K562 (cell line): ENCODE measurements around the gene SLC1A5. TPM values are rescaled to one million over a fixed set of nuclear protein-coding genes. Genes with fewer than 3 reads are reported as not detected.

Experiments used
- ESRRB ChIP-seq: fragments of 250-450 bp; sonication (Bioruptor Pico); IDR thresholded peaks from 2 replicates; pipeline ENCODE4 v1.5.0; 2020; ENCODE audit warnings: mild to moderate bottlenecking, moderate library complexity, borderline replicate concordance
- EWSR1 ChIP-seq: fragments of 450-650 bp; IDR thresholded peaks from 2 replicates; pipeline ENCODE4 v1.6.1; 2018; ENCODE audit warnings: borderline replicate concordance, mild to moderate bottlenecking, low read depth, moderate library complexity; ENCODE audit not compliant: partially characterized antibody
- JUN ChIP-seq, 2 experiments: sonication (generic) in 1 of 2; formaldehyde crosslinking in 1 of 2; IDR thresholded peaks; 2 replicates each; pipeline versions ENCODE4 v1.6.1 to v1.8.0; 2012 to 2022; ENCODE audit warnings: borderline replicate concordance in 2 of 2, mild to moderate bottlenecking in 2 of 2, improper control_type of control experiment in 1 of 2, low read depth in 1 of 2, low read length in 1 of 2, missing genetic modification reagents in 1 of 2
- MAZ ChIP-seq, 2 experiments: fragments of 450-650 bp in 1 of 2; sonication (generic) in 1 of 2; formaldehyde crosslinking; IDR thresholded peaks in 1 of 2; conservative IDR thresholded peaks in 1 of 2; 2 replicates each; pipeline versions ENCODE4 v1.4.0 to v1.5.0; 2020; ENCODE audit warnings: mild to moderate bottlenecking in 1 of 2, missing genetic modification reagents in 1 of 2
- MTA2 ChIP-seq: fragments of 450-650 bp; IDR thresholded peaks from 2 replicates; pipeline ENCODE4 v1.6.1; 2016; ENCODE audit warnings: low read depth
- MTA3 ChIP-seq: fragments of 450-650 bp; formaldehyde crosslinking; IDR thresholded peaks from 2 replicates; pipeline ENCODE4 v1.6.1; 2017; ENCODE audit warnings: mild to moderate bottlenecking, borderline replicate concordance
- SMAD3 ChIP-seq: fragments of 450-650 bp; formaldehyde crosslinking; conservative IDR thresholded peaks from 2 replicates; pipeline ENCODE4 v1.4.0; 2020; ENCODE audit warnings: mild to moderate bottlenecking
- SMARCE1 ChIP-seq: fragments of 450-650 bp; IDR thresholded peaks from 2 replicates; pipeline ENCODE4 v1.7.1; 2016; ENCODE audit warnings: mild to moderate bottlenecking
- TEAD2 ChIP-seq: fragments of 450-650 bp; IDR thresholded peaks from 2 replicates; pipeline ENCODE4 v1.6.1; 2016; ENCODE audit warnings: missing genetic modification characterization, control low read depth, missing compliant biosample characterization
- TFAM ChIP-seq: fragments of 250-450 bp; sonication (Bioruptor Pico); conservative IDR thresholded peaks from 2 replicates; pipeline ENCODE4 v1.5.0; 2021; ENCODE audit warnings: mild to moderate bottlenecking, moderate library complexity
- ZEB2 ChIP-seq: fragments of 450-650 bp; IDR thresholded peaks from 2 replicates; pipeline ENCODE4 v1.6.1; 2016
- ZNF140 ChIP-seq: fragments of 250-450 bp; sonication (Bioruptor Pico); IDR thresholded peaks from 2 replicates; pipeline ENCODE4 v1.8.0; 2021; ENCODE audit warnings: moderate library complexity, mild to moderate bottlenecking, inconsistent platforms
- polyA plus RNA-seq, 8 experiments: library from polyadenylated mRNA; depleted of rRNA in 4 of 8; stranded (reverse) in 5 of 8; unstranded in 3 of 8; fragments of >200 nt; fragmentation: Nextera tagmentation in 2 of 8; fragmentation: Illumina TruSeq in 1 of 8; extraction: Ambion mirVana in 2 of 8; extraction: Trizol in 1 of 8; gene quantifications; 2 replicates each; pipeline versions ENCODE4 v1.2.1 to v1.2.3, GENCODE V29; 2011 to 2014; ENCODE audit warnings: inconsistent platforms in 1 of 8, missing spikeins in 1 of 8
- total RNA-seq, 7 experiments: library from RNA; depleted of rRNA in 6 of 7; stranded (reverse); fragments of >200 nt in 6 of 7; fragmentation: Illumina TruSeq in 2 of 7; extraction: Trizol in 2 of 7; gene quantifications; 2 replicates each; pipeline versions ENCODE4 v1.2.1 to v1.2.3, GENCODE V29; 2011 to 2021; ENCODE audit warnings: low replicate concordance in 1 of 7
- TF ChIP-seq, protein P1 (sequence below): fragments of 450-650 bp; formaldehyde crosslinking; IDR thresholded peaks from 2 replicates; pipeline ENCODE4 v1.4.0; 2020; ENCODE audit warnings: mild to moderate bottlenecking, moderate library complexity
- TF ChIP-seq, protein P2 (sequence below): sonication (generic); formaldehyde crosslinking; IDR thresholded peaks from 2 replicates; pipeline ENCODE4 v1.8.1; 2023; ENCODE audit warnings: missing genetic modification reagents, mild to moderate bottlenecking, borderline replicate concordance
- TF ChIP-seq, protein P3 (sequence below): fragments of 250-450 bp; sonication (Bioruptor Pico); IDR thresholded peaks from 2 replicates; pipeline ENCODE4 v1.9.0; 2021; ENCODE audit warnings: mild to moderate bottlenecking
- TF ChIP-seq, protein P4 (sequence below): fragments of 450-650 bp; conservative IDR thresholded peaks from 2 replicates; pipeline ENCODE4 v1.6.1; 2016; ENCODE audit warnings: missing genetic modification characterization, low read depth, mild to moderate bottlenecking, missing compliant biosample characterization, moderate library complexity
- TF ChIP-seq, protein P5 (sequence below): sonication (generic); formaldehyde crosslinking; IDR thresholded peaks from 2 replicates; pipeline ENCODE4 v1.8.1; 2023; ENCODE audit warnings: mild to moderate bottlenecking, missing genetic modification reagents

Gene SLC1A5
- total and polyA plus RNA-seq, 9 of the 15 experiments (the other 6 are each of a cell fraction or from before 2014, with no cell fraction given): 31.2 to 417 (median 134) TPM

DNA sequence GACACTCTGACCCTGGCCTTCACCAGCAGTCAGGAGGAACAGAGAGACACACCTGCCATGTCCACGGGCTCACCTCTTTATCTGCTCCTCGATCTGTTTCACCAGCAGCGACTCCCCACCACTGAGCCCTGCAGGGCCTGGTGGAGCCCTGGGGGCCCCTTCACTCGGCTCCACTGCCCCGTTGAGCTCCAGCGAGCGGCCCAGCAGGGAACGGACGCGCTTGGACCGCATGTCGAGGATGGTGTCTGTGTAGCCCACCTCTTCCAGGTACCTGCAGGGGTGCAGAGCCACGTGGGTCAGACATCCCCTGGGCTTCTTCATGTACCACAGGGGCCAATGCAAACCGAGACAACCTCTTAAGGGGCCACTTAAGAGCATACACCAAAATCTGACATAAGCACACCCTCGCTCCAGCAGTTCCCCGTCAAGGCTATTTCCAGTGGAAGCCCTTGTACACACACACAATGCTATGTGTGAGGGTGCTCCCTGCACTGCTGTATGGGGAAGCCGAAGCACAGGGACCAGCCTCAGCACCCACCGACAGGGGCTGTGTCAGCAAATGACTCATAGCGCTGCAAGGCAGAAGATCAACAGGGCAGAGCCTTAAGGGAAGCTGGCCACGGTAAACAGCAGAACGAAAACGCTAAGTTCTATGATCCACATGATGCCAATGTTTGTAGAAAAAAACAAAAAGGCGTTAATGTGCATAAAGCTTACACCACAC lies 55.3 kb downstream of the SLC1A5 start (continued):
- TF ChIP-seq, protein P1, sequence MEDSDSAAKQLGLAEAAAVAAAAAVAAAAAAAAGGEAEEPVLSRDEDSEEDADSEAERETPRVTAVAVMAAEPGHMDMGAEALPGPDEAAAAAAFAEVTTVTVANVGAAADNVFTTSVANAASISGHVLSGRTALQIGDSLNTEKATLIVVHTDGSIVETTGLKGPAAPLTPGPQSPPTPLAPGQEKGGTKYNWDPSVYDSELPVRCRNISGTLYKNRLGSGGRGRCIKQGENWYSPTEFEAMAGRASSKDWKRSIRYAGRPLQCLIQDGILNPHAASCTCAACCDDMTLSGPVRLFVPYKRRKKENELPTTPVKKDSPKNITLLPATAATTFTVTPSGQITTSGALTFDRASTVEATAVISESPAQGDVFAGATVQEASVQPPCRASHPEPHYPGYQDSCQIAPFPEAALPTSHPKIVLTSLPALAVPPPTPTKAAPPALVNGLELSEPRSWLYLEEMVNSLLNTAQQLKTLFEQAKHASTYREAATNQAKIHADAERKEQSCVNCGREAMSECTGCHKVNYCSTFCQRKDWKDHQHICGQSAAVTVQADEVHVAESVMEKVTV (CRISPR knock-in tag): no peak
- TF ChIP-seq JUN (IDR thresholded peaks at IDR 0.05; ENCODE audit: borderline replicate concordance, low read depth, low read length): 0 out of 2 replicates have a peak, but pooled peaks have one; percentile 13
- no peak for TF ChIP-seq JUN (CRISPR knock-in tag; IDR thresholded peaks at IDR 0.05; ENCODE audit: borderline replicate concordance)
- no peak for TF ChIP-seq MAZ (CRISPR knock-in tag; conservative IDR thresholded peaks at IDR 0.05 in 1 of 2, IDR thresholded peaks at IDR 0.05 in 1 of 2)
- TF ChIP-seq, protein P2, sequence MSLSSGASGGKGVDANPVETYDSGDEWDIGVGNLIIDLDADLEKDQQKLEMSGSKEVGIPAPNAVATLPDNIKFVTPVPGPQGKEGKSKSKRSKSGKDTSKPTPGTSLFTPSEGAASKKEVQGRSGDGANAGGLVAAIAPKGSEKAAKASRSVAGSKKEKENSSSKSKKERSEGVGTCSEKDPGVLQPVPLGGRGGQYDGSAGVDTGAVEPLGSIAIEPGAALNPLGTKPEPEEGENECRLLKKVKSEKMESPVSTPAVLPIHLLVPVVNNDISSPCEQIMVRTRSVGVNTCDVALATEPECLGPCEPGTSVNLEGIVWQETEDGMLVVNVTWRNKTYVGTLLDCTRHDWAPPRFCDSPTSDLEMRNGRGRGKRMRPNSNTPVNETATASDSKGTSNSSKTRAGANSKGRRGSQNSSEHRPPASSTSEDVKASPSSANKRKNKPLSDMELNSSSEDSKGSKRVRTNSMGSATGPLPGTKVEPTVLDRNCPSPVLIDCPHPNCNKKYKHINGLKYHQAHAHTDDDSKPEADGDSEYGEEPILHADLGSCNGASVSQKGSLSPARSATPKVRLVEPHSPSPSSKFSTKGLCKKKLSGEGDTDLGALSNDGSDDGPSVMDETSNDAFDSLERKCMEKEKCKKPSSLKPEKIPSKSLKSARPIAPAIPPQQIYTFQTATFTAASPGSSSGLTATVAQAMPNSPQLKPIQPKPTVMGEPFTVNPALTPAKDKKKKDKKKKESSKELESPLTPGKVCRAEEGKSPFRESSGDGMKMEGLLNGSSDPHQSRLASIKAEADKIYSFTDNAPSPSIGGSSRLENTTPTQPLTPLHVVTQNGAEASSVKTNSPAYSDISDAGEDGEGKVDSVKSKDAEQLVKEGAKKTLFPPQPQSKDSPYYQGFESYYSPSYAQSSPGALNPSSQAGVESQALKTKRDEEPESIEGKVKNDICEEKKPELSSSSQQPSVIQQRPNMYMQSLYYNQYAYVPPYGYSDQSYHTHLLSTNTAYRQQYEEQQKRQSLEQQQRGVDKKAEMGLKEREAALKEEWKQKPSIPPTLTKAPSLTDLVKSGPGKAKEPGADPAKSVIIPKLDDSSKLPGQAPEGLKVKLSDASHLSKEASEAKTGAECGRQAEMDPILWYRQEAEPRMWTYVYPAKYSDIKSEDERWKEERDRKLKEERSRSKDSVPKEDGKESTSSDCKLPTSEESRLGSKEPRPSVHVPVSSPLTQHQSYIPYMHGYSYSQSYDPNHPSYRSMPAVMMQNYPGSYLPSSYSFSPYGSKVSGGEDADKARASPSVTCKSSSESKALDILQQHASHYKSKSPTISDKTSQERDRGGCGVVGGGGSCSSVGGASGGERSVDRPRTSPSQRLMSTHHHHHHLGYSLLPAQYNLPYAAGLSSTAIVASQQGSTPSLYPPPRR (CRISPR knock-in tag): no peak
- TF ChIP-seq EWSR1: no peak
- TF ChIP-seq TFAM: no peak
- TF ChIP-seq, protein P3, sequence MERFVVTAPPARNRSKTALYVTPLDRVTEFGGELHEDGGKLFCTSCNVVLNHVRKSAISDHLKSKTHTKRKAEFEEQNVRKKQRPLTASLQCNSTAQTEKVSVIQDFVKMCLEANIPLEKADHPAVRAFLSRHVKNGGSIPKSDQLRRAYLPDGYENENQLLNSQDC (CRISPR knock-in tag): no peak
- no peak for TF ChIP-seq SMARCE1
- TF ChIP-seq, protein P4, sequence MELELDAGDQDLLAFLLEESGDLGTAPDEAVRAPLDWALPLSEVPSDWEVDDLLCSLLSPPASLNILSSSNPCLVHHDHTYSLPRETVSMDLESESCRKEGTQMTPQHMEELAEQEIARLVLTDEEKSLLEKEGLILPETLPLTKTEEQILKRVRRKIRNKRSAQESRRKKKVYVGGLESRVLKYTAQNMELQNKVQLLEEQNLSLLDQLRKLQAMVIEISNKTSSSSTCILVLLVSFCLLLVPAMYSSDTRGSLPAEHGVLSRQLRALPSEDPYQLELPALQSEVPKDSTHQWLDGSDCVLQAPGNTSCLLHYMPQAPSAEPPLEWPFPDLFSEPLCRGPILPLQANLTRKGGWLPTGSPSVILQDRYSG (tag): no peak
- TF ChIP-seq ZEB2: no peak
- TF ChIP-seq ZNF140 (CRISPR knock-in tag): no peak
- TF ChIP-seq SMAD3 (CRISPR knock-in tag): no peak
- TF ChIP-seq, protein P5, sequence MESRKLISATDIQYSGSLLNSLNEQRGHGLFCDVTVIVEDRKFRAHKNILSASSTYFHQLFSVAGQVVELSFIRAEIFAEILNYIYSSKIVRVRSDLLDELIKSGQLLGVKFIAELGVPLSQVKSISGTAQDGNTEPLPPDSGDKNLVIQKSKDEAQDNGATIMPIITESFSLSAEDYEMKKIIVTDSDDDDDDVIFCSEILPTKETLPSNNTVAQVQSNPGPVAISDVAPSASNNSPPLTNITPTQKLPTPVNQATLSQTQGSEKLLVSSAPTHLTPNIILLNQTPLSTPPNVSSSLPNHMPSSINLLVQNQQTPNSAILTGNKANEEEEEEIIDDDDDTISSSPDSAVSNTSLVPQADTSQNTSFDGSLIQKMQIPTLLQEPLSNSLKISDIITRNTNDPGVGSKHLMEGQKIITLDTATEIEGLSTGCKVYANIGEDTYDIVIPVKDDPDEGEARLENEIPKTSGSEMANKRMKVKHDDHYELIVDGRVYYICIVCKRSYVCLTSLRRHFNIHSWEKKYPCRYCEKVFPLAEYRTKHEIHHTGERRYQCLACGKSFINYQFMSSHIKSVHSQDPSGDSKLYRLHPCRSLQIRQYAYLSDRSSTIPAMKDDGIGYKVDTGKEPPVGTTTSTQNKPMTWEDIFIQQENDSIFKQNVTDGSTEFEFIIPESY (CRISPR knock-in tag): peak; percentile 81
- no peak for TF ChIP-seq MTA2
- TF ChIP-seq ESRRB: no peak
- no peak for TF ChIP-seq MTA3
- TF ChIP-seq TEAD2 (tag): no peak
